HFFc6 (cell line): ENCODE results near the gene ZMIZ2. TPM values are rescaled to one million over a fixed set of nuclear protein-coding genes. Genes with fewer than 3 reads are reported as not detected.
"Not testable (repeated sequence)": the region's sequence is repeated elsewhere in the genome, so short reads cannot be mapped to it uniquely, and the experiment has no call there.

Source experiments
- DNase-seq: peaks from one replicate; pipeline ENCODE4 v3.0.0-alpha.2; 2018
- H3K27ac Mint-ChIP-seq: 2 replicates; pipeline ENCODE4 v1.8.0; 2020; ENCODE audit warnings: mild to moderate bottlenecking, mixed read lengths
- H3K27me3 Mint-ChIP-seq: 2 replicates; pipeline ENCODE4 v1.8.0; 2021; ENCODE audit warnings: mild to moderate bottlenecking, moderate library complexity, mixed read lengths; ENCODE audit not compliant: insufficient read depth
- H3K36me3 Mint-ChIP-seq: 2 replicates; pipeline ENCODE4 v1.8.0; 2021; ENCODE audit warnings: low read depth, mixed read lengths
- H3K4me1 Mint-ChIP-seq: 2 replicates; pipeline ENCODE4 v1.8.0; 2020; ENCODE audit warnings: low read depth, mixed read lengths
- H3K4me3 Mint-ChIP-seq: 2 replicates; pipeline ENCODE4 v1.8.0; 2020; ENCODE audit warnings: mild to moderate bottlenecking, moderate library complexity, mixed read lengths
- H3K9me3 Mint-ChIP-seq: 2 replicates; pipeline ENCODE4 v1.8.0; 2020; ENCODE audit warnings: mild to moderate bottlenecking, mixed read lengths
- total RNA-seq, 6 experiments: library from RNA; stranded (reverse); fragmentation: NEBNext Ultra II Directional; extraction: Animal tissue kit (Norgen Biotek cat#: 25700); gene quantifications; 2 replicates in 1 of 6; 3 replicates in 5 of 6; pipeline ENCODE4 v1.2.3, GENCODE V29; 2021
- TF ChIP-seq, protein P1 (sequence below): fragments of 200-600 bp; sonication (generic); IDR thresholded peaks from 2 replicates; pipeline ENCODE4 v1.5.0; 2021; ENCODE audit warnings: antibody characterized with exemption, mild to moderate bottlenecking

The ZMIZ2 gene
- total RNA-seq, 6 experiments from 2014 or later, result 33.2 to 42.4 (median 36.6) TPM

DNA sequence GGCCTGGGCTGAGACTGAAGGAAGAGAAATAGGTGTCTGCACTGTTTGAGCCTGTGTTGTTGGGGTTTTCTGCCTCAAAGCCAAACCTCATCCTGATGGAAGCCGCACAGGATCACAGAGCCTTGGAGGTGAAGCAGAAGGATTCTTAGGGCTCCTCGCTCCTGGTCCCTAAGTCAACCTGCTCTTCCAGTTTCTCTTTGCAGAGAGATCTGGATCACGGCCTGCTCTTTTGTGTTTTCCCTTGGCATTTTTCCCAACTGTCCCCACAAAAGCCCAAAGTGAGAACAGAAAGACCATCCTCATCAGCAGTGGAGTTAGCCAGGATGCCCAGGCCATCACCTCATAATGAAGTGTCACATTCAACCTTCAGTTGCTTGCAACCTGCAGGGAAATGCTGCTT lies 27.6 kb downstream of the ZMIZ2 start:
- H3K4me1 Mint-ChIP-seq, result no peaks in the 10 kb centered on the region
- H3K4me3 Mint-ChIP-seq, result no peak overlapping the region
- no peak for DNase-seq
- H3K36me3 Mint-ChIP-seq, result no peaks in the 10 kb centered on the region
- TF ChIP-seq, protein P1, sequence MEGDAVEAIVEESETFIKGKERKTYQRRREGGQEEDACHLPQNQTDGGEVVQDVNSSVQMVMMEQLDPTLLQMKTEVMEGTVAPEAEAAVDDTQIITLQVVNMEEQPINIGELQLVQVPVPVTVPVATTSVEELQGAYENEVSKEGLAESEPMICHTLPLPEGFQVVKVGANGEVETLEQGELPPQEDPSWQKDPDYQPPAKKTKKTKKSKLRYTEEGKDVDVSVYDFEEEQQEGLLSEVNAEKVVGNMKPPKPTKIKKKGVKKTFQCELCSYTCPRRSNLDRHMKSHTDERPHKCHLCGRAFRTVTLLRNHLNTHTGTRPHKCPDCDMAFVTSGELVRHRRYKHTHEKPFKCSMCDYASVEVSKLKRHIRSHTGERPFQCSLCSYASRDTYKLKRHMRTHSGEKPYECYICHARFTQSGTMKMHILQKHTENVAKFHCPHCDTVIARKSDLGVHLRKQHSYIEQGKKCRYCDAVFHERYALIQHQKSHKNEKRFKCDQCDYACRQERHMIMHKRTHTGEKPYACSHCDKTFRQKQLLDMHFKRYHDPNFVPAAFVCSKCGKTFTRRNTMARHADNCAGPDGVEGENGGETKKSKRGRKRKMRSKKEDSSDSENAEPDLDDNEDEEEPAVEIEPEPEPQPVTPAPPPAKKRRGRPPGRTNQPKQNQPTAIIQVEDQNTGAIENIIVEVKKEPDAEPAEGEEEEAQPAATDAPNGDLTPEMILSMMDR, result no peak
- no peaks in the 10 kb centered on the region for H3K9me3 Mint-ChIP-seq
- no peak overlapping the region for H3K27ac Mint-ChIP-seq
- H3K27me3 Mint-ChIP-seq, result peaks cover 7% of the 10 kb centered on the region

GRCh38 chr7:44782460-44782859 lies 33.8 kb downstream of the ZMIZ2 start:
- H3K36me3 Mint-ChIP-seq, result peaks cover 14% of the 10 kb centered on the region
- no peak overlapping the region for H3K27ac Mint-ChIP-seq
- DNase-seq, result no peak

DNA sequence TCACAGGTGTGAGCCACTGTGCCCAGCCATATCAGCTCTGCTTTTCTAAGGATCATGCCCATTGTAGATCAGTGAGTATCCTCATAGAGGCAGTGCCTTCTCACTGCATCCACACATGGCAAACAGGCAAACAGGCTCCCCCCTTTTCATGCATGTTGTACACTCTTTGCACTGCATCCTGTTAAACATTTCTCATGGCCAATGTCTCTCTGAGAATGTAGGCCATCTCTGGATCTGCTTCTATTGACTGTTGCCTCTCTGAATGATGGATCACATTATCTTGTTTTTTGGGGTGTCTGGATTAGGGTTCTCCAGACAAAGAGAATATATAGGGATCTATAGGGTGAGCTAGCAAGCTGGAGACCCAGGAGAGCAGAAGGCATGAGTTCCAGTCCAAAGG lies 34.8 kb downstream of the ZMIZ2 start:
- Mint-ChIP-seq H3K4me1 (no peaks in the 10 kb centered on the region), H3K27ac (no peak overlapping the region), H3K9me3 (peaks cover 17% of the 10 kb centered on the region), H3K27me3 (peaks cover 4% of the 10 kb centered on the region), H3K4me3 (no peak overlapping the region), H3K36me3 (peaks cover 14% of the 10 kb centered on the region)
- TF ChIP-seq, protein P1, result no peak
- no peak for DNase-seq

More at GRCh38 chr7:44782460-44782859, 33.8 kb downstream of the ZMIZ2 start:
- TF ChIP-seq, protein P1, result no peak
- Mint-ChIP-seq H3K4me3 (no peak overlapping the region), H3K4me1 (no peaks in the 10 kb centered on the region), H3K9me3 (peaks cover 17% of the 10 kb centered on the region), H3K27me3 (peaks cover 8% of the 10 kb centered on the region)

DNA sequence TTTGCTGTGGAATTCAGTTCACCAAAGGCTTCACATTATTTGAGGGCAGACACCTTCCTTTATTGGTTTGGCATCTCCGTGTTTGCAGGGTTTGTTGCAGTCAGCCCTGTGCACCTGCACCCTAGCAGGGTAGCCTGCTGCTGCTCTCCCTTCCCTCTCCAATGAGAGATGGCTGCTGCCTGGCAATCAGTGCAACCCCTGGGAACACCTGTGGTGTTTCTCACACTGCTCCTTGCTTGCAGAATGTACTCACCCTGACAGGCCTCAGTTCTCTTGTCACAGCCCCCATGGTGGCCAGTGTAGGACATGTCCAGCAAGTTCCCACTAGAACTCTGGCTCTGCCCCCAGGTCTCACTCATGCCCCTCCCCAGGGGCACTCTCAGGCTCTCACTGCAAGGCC lies 35.7 kb downstream of the ZMIZ2 start:
- Mint-ChIP-seq H3K27ac (no peak overlapping the region), H3K9me3 (peaks cover 17% of the 10 kb centered on the region), H3K4me1 (no peaks in the 10 kb centered on the region), H3K36me3 (peaks cover 14% of the 10 kb centered on the region), H3K4me3 (no peak overlapping the region), H3K27me3 (peaks cover 4% of the 10 kb centered on the region)
- TF ChIP-seq, protein P1, result no peak
- DNase-seq, result no peak

DNA sequence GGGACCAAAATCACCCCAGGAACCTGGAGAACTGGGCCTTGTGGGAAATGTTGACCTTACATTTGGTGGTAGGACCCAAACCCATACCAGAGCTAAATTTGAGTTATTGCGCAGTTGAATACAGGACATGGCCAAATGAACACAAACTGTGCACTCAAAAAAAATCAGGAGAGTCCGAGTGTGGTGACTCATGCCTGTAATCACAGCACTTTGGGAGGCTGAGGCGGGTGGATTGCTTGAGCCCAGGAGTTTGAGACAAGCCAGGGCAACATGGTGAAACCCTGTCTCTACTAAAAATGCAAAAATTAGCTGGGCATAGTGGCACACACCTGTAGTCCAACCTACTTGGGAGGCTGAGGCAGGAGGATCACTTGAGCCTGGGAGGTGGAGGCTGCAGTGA lies 36.6 kb downstream of the ZMIZ2 start:
- not testable (repeated sequence) for H3K27me3 Mint-ChIP-seq, H3K27ac Mint-ChIP-seq, H3K4me1 Mint-ChIP-seq, DNase-seq, H3K4me3 Mint-ChIP-seq
- Mint-ChIP-seq H3K9me3 (peaks cover 17% of the 10 kb centered on the region), H3K36me3 (peaks cover 14% of the 10 kb centered on the region)

- TF ChIP-seq, protein P1, result no peak
- peaks cover 14% of the 10 kb centered on the region for H3K36me3 Mint-ChIP-seq
- no peak for DNase-seq
Observed at GRCh38 chr7:44787041-44787440, 38.4 kb downstream of the ZMIZ2 start.

More at GRCh38 chr7:44787041-44787440, 38.4 kb downstream of the ZMIZ2 start:
- H3K4me1 Mint-ChIP-seq, result peaks cover 12% of the 10 kb centered on the region
- H3K4me3 Mint-ChIP-seq, result no peak overlapping the region
- no peak overlapping the region for H3K27ac Mint-ChIP-seq
- peaks cover 17% of the 10 kb centered on the region for H3K9me3 Mint-ChIP-seq
- H3K27me3 Mint-ChIP-seq, result peaks cover 4% of the 10 kb centered on the region; the same call in 1 of the 2 replicates
